ENCODE data around the gene COG2.
"Not testable (repeated sequence)": the region's sequence is repeated elsewhere in the genome, so short reads cannot be mapped to it uniquely, and the experiment has no call there.

The COG2 gene

DNA sequence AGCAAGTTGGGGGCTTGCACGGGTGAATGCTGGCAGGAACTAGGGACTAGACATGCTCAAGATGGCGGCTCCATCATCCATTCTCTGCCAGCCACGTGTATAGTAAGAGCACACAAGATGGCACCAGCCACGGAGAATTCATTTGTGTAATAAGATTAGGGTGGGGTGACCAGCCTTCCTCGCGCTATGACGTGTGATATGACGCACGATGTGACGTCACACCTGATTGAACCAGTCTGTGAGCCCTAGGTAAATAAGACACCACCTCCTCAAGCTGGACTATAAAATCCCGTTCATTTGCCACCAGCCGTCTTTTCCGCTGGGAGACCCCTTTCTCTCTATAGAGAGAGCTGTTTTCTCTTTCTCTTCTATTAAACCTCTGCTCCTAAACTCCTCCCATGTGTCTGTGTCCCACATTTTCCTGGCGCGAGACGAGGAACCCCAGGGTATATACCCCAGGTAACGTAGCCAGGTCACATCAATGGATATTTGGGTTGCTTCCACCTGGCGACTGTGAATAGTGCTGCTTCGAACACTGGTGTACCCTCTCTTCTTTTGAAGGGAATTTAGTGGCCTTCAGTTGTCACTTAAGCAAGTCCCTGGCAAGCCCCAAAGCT lies 18.1 kb upstream of the COG2 start:
- DNase-seq (ENCODE audit: low read depth in 2 of 2) = no peak

GRCh38 chr1:230626232-230626631 lies 16.0 kb upstream of the COG2 start:
- no peak for DNase-seq (ENCODE audit: low read depth in 2 of 2)

GRCh38 chr1:230627767-230628166 lies 14.5 kb upstream of the COG2 start:
- no peak for DNase-seq (ENCODE audit: low read depth in 2 of 2)

DNA sequence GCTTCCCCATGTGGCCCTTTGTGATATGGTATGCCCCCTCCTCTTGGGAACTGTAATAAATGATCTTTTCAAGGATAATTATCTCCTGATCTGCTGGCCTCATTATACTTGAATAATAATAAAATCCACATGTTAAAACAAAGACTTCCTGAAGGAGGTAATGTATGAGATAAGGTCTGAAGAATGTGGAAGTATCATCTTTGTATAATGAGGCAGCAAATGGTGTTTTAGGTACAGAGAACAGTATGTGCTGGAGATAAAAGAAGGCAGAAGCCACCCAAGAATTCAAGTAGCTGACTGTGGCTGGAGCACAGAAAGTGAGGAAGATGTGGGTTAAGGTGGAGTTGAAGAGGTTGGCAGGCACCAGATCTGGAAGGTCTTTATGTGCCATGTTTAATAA lies 12.8 kb upstream of the COG2 start:
- no peak for DNase-seq (ENCODE audit: low read depth in 2 of 2)

DNA sequence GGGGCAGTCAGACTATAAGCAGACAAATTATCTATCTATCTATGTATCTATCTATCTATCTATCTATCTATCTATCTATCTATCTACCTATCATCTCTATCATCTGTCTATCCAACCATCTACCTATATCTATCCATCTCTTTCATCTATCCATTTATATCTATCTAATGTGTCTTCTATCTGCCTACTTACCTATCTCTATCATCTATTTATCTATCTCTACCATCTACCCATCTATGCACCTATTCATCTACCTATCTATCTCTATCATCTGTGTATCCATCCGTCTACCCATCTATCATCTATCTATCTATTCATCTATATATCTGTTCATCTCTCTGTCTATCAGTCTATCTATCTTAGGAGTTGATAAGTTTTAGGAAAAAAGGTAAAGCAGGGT lies 10.8 kb upstream of the COG2 start:
- DNase-seq (ENCODE audit: low read depth in 2 of 2) = no peak

DNA sequence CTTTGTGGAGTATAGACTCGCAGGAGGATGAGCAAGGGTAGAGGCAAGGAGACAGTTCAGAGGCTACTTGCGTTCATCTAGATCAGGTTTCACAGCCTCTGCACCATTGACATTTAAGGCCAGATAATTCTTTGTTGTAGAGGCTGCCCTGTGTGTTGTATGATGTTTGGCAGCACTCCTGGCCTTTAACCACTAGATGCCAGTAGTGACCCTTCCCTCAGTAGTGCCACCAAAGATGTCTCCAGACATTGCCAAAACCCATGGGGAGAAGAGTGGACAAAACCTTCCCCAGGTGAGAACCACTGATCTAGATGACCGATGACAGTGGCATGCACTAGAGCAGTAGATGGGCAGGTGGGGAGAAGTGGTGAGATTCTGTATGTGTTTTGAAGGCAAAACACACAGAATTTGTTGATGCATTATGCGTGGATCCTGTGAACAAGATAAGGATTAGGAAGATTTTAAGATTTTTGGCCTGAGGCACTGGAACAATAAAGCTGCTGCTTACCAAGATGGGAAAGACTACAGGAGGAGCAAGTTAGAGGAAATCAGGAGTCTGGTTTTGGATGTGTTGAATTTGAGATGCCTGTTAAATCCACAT lies 9.9 kb upstream of the COG2 start:
- DNase-seq (ENCODE audit: low read depth in 2 of 2) = no peak

- no peak for DNase-seq (ENCODE audit: low read depth in 2 of 2)
Measured at GRCh38 chr1:230633469-230633868, 8.8 kb upstream of the COG2 start.

- no peak for DNase-seq (ENCODE audit: low read depth in 2 of 2)
Measured at GRCh38 chr1:230634384-230634783, 7.9 kb upstream of the COG2 start.

- DNase-seq (ENCODE audit: low read depth in 2 of 2) = no peak
Measured at GRCh38 chr1:230636575-230637148, 5.6 kb upstream of the COG2 start.

DNA sequence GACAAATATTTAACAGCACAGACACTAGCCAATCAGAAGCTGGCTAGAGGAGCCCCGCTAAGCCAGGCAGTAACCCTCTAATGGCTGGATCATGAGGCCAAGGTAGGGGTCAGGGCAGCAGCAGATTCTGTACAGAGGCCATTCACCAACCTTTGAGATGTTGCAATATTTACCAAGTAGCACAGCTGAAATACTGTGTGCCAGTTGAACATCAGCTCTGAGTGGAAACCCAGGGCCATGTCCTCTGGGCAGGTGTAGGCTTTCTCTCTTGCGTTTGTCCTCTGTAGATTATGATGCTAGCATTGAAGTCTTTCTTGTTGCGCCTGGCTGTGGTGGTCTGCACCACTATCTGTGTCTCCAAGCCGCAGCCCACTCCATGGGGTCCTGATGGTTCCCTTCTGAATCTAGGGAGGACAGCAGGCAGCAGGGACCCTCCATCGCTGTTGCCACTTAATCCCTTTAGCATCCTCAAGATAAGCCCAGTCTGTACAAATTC lies 2.5 kb upstream of the COG2 start:
- DNase-seq (ENCODE audit: low read depth in 2 of 2) = no peak

DNA sequence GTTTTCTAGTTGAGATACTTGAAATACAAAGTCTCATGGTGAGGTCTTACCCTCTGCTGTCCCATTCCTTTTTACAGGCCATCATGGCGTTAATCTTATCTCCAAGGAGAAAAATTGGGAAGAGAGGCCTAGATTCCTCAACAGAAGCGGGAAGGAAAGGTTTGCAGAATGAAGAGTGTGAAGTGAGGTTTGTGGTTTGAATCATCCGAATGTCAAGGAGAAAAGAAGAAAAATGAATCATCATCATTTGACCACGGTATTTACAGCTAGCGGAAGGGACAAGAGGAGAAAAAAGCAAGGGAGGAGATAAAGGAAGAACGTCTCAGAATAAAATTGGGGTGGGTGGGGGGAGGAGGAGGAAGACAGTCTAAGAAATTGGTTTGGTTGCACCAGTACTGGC lies 935 bp upstream of the COG2 start:
- DNase-seq (ENCODE audit: low read depth in 2 of 2) = no peak

- DNase-seq (ENCODE audit: low read depth in 2 of 2) = no peak
Measured at GRCh38 chr1:230641900-230642262, 400 bp upstream of the COG2 start.

DNA sequence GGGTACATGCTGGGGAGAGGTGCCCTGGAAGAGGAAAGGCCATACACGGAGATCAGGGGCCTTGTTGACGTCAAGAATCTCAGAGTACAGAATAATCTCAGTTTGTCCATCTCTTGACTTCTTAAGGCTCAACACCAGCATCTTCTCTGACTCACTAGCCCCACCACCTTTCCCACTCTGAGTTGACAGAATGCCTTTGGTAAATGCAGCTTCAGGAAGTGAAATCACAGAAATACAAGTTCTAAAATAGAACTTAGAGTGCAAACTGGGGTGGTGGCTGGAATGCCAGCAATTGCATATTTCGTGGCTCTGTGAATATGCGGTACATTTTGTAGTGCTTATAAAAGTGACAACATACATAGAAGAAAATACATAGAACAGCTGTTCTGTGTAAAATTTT lies 1.6 kb downstream of the COG2 start:
- DNase-seq (ENCODE audit: low read depth in 2 of 2) = no peak

GRCh38 chr1:230646710-230647302 lies 4.5 kb downstream of the COG2 start:
- no peak for DNase-seq (ENCODE audit: low read depth in 2 of 2)

DNA sequence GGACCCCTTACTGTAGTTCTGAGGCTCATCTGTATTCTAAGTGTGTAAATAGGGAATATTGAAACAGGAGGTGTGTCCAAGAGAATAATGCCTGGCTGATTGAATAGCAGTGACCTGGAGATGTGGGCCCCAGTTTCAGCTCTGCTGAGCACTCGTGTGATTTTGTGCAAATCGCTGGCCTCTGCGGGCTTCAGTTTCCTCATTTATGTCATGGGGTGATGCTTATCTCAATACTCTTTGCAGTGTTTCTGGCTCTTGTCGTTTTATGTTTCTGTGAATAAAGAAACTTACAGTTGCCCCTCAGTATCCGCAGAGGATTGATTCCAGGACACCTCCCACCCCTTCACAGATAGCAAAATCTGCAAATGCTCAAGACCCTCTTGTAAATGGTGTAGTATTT lies 5.0 kb downstream of the COG2 start:
- no peak for DNase-seq (ENCODE audit: low read depth in 2 of 2)

- no peak for DNase-seq (ENCODE audit: low read depth in 2 of 2)
Measured at GRCh38 chr1:230648114-230648513, 5.8 kb downstream of the COG2 start.

DNA sequence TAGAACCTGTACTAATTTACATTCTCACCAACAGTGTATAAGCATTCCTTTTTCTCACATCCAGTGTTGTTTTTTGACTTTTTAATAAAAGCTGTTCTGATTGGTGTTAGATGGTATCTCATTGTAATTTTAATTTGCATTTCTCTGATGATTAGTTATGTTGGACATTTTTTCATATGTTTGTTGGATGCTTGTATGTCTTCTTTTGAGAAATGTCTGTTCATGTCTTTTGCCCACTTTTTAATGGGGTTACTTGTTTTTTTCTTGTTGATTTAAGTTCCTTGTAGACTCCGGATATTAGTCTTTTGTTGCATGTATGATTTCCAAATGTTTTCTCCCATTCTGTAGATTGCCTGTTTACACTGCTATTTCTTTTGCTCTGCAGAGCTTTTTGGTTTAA lies 8.0 kb downstream of the COG2 start:
- no peak for DNase-seq (ENCODE audit: low read depth in 2 of 2)

DNA sequence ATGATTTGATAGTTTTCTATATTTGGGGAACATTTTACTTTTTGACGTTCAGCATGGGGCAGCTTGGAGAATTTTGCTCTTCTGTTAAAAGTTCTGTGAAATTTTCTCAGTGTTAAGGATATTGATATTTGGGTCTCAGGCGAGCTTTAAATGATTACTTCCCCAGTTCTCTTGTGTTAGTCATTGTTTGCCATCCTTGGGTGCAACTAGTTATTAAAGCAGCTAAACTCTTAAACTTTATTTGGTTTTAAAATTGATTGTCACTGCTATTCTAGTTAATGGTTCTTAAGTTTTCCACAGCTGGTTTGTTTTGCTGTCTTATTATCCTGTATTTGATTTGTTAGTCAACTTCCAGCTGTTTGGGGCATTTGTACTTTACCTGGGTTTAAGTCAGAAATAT lies 9.0 kb downstream of the COG2 start:
- DNase-seq (ENCODE audit: low read depth in 2 of 2) = no peak

GRCh38 chr1:230656719-230657118 lies 14.4 kb downstream of the COG2 start:
- not testable (repeated sequence) for DNase-seq (ENCODE audit: low read depth in 2 of 2)

DNA sequence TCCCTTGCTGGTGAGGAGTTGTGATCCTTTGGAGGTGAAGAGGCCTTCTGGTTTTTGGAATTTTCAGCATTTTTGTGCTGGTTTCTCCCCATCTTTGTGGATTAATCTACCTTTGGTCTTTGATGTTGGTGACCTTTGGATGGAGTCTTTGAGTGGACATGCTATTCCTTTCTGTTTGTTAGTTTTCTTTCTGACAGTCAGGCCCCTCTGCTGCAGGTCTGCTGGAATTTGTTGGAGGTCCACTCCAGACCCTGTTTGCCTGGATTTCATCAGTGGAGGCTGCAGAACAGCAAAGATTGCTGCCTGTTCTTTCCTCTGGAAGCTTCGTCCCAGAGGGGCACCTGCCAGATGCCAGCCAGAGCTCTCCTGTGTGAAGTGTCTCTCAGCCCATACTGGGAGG lies 15.8 kb downstream of the COG2 start:
- DNase-seq (ENCODE audit: low read depth in 2 of 2) = not testable (repeated sequence)

DNA sequence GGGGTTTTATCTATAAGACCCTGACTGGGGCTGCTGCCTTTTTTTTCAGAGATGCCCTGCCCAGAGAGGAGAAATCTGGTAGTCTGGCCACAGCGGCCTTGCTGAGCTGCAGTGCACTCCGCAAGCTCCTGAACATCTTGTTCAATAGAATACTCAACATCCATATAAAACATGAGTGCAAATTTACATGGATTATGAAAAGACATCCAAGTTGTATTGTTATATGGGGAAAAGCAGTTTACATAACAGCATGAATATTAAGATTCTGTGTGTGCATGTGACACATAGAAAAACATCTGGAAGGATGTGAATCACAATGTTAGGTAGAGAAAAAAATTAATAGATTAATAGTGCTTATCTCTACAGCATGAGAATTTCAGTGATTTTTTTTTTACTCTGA lies 16.4 kb downstream of the COG2 start:
- DNase-seq (ENCODE audit: low read depth in 2 of 2) = no peak

- no peak for DNase-seq (ENCODE audit: low read depth in 2 of 2)
Measured at GRCh38 chr1:230661976-230662375, 19.7 kb downstream of the COG2 start.

DNA sequence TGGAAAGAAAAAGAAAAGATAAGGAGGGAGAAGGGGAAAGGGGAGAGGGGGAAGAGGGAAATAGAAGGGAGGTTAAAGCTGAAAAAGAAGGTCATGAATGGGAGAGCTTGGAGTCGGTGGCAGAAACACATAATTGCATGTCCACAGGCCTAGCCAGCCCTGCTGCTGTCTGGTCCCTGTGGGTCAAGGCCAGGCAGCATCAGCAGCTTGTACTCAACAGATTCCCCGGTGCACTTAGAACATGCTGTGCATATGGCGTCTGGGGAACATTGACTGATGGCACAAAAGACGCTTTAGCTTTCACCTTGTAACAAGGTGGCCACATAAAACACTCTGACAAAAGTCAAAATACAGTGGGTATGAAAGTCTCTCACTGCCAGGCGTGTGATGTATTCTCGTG lies 25.9 kb downstream of the COG2 start:
- no peak for DNase-seq (ENCODE audit: low read depth in 2 of 2)

All from stimulated activated CD8-positive, alpha-beta memory T cell treated with anti-CD3 and anti-CD28 coated beads, Interleukin-7, amount 100 ng/mL, for 4 hours (primary cell).